ENCODE measurements around the gene ANKRD16.

Gene ANKRD16

GRCh38 chr10:5895804-5896203 is 6.1 kb upstream of the ANKRD16 start:
- H3K9me3 ChIP-seq (ENCODE audit: insufficient read depth, low read length), result no peaks in the 10 kb centered on the region
- no peak for TF ChIP-seq EZH2phosphoT487 (IDR thresholded peaks at IDR 0.05; ENCODE audit: low read depth)
- no peak for TF ChIP-seq CTCF (IDR thresholded peaks at IDR 0.05; ENCODE audit: low read depth, low read length)
- H3K4me3 ChIP-seq (ENCODE audit: low read length), result no peak overlapping the region
- no peak overlapping the region for H2AFZ ChIP-seq (ENCODE audit: low read depth, low read length)
- no peak overlapping the region for H3K4me2 ChIP-seq (ENCODE audit: low read length)
- no peaks in the 10 kb centered on the region for H3K27me3 ChIP-seq (ENCODE audit: low read depth, low read length)
- peaks cover 5% of the 10 kb centered on the region; the same call in 1 of the 2 replicates for H3K4me1 ChIP-seq (ENCODE audit: low read length)
- peaks cover 23% of the 10 kb centered on the region for H3K79me2 ChIP-seq (ENCODE audit: low read length)
- no peak overlapping the region for H3K9ac ChIP-seq (ENCODE audit: low read length)
- H4K20me1 ChIP-seq (ENCODE audit: insufficient read depth, low read length), result peaks cover 1% of the 10 kb centered on the region; the same call in 1 of the 2 replicates
- H3K36me3 ChIP-seq (replicated peaks; ENCODE audit: low read depth, low read length), result peaks cover 19% of the 10 kb centered on the region
- H3K27ac ChIP-seq (ENCODE audit: low read length), result no peak overlapping the region

GRCh38 chr10:5895365-5895764 is 5.7 kb upstream of the ANKRD16 start:
- Histone ChIP-seq H3K9ac (ENCODE audit: low read length) (no peak overlapping the region), H3K4me2 (ENCODE audit: low read length) (no peak overlapping the region), H3K9me3 (ENCODE audit: insufficient read depth, low read length) (no peaks in the 10 kb centered on the region), H3K27ac (ENCODE audit: low read length) (no peak overlapping the region), H3K79me2 (ENCODE audit: low read length) (peaks cover 27% of the 10 kb centered on the region), H3K4me3 (ENCODE audit: low read length) (no peak overlapping the region), H4K20me1 (ENCODE audit: insufficient read depth, low read length) (peaks cover 4% of the 10 kb centered on the region; the same call in 1 of the 2 replicates), H3K4me1 (ENCODE audit: low read length) (peaks cover 6% of the 10 kb centered on the region; the same call in 1 of the 2 replicates), H3K36me3 (replicated peaks; ENCODE audit: low read depth, low read length) (peaks cover 19% of the 10 kb centered on the region), H2AFZ (ENCODE audit: low read depth, low read length) (no peak overlapping the region), H3K27me3 (ENCODE audit: low read depth, low read length) (no peaks in the 10 kb centered on the region)
- TF ChIP-seq EZH2phosphoT487 (IDR thresholded peaks at IDR 0.05; ENCODE audit: low read depth), result no peak
- TF ChIP-seq CTCF (IDR thresholded peaks at IDR 0.05; ENCODE audit: low read depth, low read length), result no peak

GRCh38 chr10:5894873-5895272 is 5.2 kb upstream of the ANKRD16 start:
- Histone ChIP-seq H3K4me1 (ENCODE audit: low read length) (peaks cover 6% of the 10 kb centered on the region; the same call in 1 of the 2 replicates), H3K4me3 (ENCODE audit: low read length) (no peak overlapping the region), H3K27me3 (ENCODE audit: low read depth, low read length) (no peaks in the 10 kb centered on the region), H3K79me2 (ENCODE audit: low read length) (peaks cover 30% of the 10 kb centered on the region), H3K27ac (ENCODE audit: low read length) (no peak overlapping the region), H3K4me2 (ENCODE audit: low read length) (no peak overlapping the region), H3K9ac (ENCODE audit: low read length) (no peak overlapping the region), H3K36me3 (replicated peaks; ENCODE audit: low read depth, low read length) (peaks cover 19% of the 10 kb centered on the region), H4K20me1 (ENCODE audit: insufficient read depth, low read length) (peaks cover 4% of the 10 kb centered on the region; the same call in 1 of the 2 replicates), H3K9me3 (ENCODE audit: insufficient read depth, low read length) (no peaks in the 10 kb centered on the region), H2AFZ (ENCODE audit: low read depth, low read length) (no peak overlapping the region)
- TF ChIP-seq CTCF (IDR thresholded peaks at IDR 0.05; ENCODE audit: low read depth, low read length) (no peak), EZH2phosphoT487 (IDR thresholded peaks at IDR 0.05; ENCODE audit: low read depth) (no peak)

GRCh38 chr10:5894403-5894802 is 4.7 kb upstream of the ANKRD16 start:
- peaks cover 19% of the 10 kb centered on the region for H3K36me3 ChIP-seq (replicated peaks; ENCODE audit: low read depth, low read length)
- H3K27ac ChIP-seq (ENCODE audit: low read length), result no peak overlapping the region
- H3K9me3 ChIP-seq (ENCODE audit: insufficient read depth, low read length), result no peaks in the 10 kb centered on the region
- peaks cover 30% of the 10 kb centered on the region for H3K79me2 ChIP-seq (ENCODE audit: low read length)
- H3K27me3 ChIP-seq (ENCODE audit: low read depth, low read length), result no peaks in the 10 kb centered on the region
- no peak overlapping the region for H2AFZ ChIP-seq (ENCODE audit: low read depth, low read length)
- H4K20me1 ChIP-seq (ENCODE audit: insufficient read depth, low read length), result peaks cover 4% of the 10 kb centered on the region; the same call in 1 of the 2 replicates
- peaks cover 6% of the 10 kb centered on the region; the same call in 1 of the 2 replicates for H3K4me1 ChIP-seq (ENCODE audit: low read length)
- H3K4me2 ChIP-seq (ENCODE audit: low read length), result no peak overlapping the region
- H3K4me3 ChIP-seq (ENCODE audit: low read length), result no peak overlapping the region
- no peak overlapping the region for H3K9ac ChIP-seq (ENCODE audit: low read length)
- TF ChIP-seq CTCF (IDR thresholded peaks at IDR 0.05; ENCODE audit: low read depth, low read length) (no peak), EZH2phosphoT487 (IDR thresholded peaks at IDR 0.05; ENCODE audit: low read depth) (no peak)

Data from OCI-LY3 (cell line).